Activated naive CD4-positive, alpha-beta T cell treated with anti-CD3 and anti-CD28 coated beads, Interleukin-2, amount 50 U/mL, for 24 hours (primary cell): ENCODE results near the gene SLC27A1.
"Not testable (repeated sequence)": the region's sequence is repeated elsewhere in the genome, so short reads cannot be mapped to it uniquely, and the experiment has no call there.

Experiments
- H3K27ac Mint-ChIP-seq: one replicate; pipeline ENCODE4 v1.8.0; 2021; ENCODE audit warnings: mild to moderate bottlenecking, mixed read lengths
- H3K27me3 Mint-ChIP-seq: one replicate; pipeline ENCODE4 v1.8.0; 2021; ENCODE audit warnings: mixed read lengths
- H3K36me3 Mint-ChIP-seq: one replicate; pipeline ENCODE4 v1.8.0; 2021; ENCODE audit warnings: mixed read lengths
- H3K4me1 Mint-ChIP-seq: one replicate; pipeline ENCODE4 v1.8.0; 2021; ENCODE audit warnings: mixed read lengths
- H3K4me3 Mint-ChIP-seq: one replicate; pipeline ENCODE4 v1.8.0; 2021; ENCODE audit warnings: mild to moderate bottlenecking, mixed read lengths
- H3K9me3 Mint-ChIP-seq: one replicate; pipeline ENCODE4 v1.8.0; 2021; ENCODE audit warnings: mixed read lengths

Gene SLC27A1

GRCh38 chr19:17471410-17472125, 1.2 kb downstream of the SLC27A1 start:
- no peaks in the 10 kb centered on the region for H3K36me3 Mint-ChIP-seq
- H3K27ac Mint-ChIP-seq, result no peak overlapping the region
- peak overlapping the region; percentile 93 for H3K4me3 Mint-ChIP-seq
- H3K9me3 Mint-ChIP-seq, result no peaks in the 10 kb centered on the region
- no peaks in the 10 kb centered on the region for H3K27me3 Mint-ChIP-seq
- peaks cover 26% of the 10 kb centered on the region for H3K4me1 Mint-ChIP-seq

GRCh38 chr19:17473041-17473440, 2.7 kb downstream of the SLC27A1 start:
- no peaks in the 10 kb centered on the region for H3K9me3 Mint-ChIP-seq
- peaks cover 26% of the 10 kb centered on the region for H3K4me1 Mint-ChIP-seq
- no peaks in the 10 kb centered on the region for H3K36me3 Mint-ChIP-seq
- peak overlapping the region; percentile 33 for H3K4me3 Mint-ChIP-seq
- peak overlapping the region; percentile 41 for H3K27ac Mint-ChIP-seq
- no peaks in the 10 kb centered on the region for H3K27me3 Mint-ChIP-seq

GRCh38 chr19:17475011-17475540, 4.8 kb downstream of the SLC27A1 start:
- H3K9me3 Mint-ChIP-seq, H3K27me3 Mint-ChIP-seq, H3K27ac Mint-ChIP-seq, H3K4me3 Mint-ChIP-seq, H3K36me3 Mint-ChIP-seq: not testable (repeated sequence)
- H3K4me1 Mint-ChIP-seq, result peaks cover 11% of the 10 kb centered on the region

GRCh38 chr19:17475541-17476115, 5.3 kb downstream of the SLC27A1 start:
- Mint-ChIP-seq H3K27ac (no peak overlapping the region), H3K9me3 (no peaks in the 10 kb centered on the region), H3K36me3 (no peaks in the 10 kb centered on the region)

GRCh38 chr19:17479325-17479791, 9.0 kb downstream of the SLC27A1 start:
- Mint-ChIP-seq H3K4me1 (no peaks in the 10 kb centered on the region), H3K36me3 (no peaks in the 10 kb centered on the region), H3K9me3 (no peaks in the 10 kb centered on the region), H3K27me3 (no peaks in the 10 kb centered on the region), H3K4me3 (no peak overlapping the region), H3K27ac (no peak overlapping the region)

More at GRCh38 chr19:17475541-17476115, 5.3 kb downstream of the SLC27A1 start:
- Mint-ChIP-seq H3K4me1 (peaks cover 10% of the 10 kb centered on the region), H3K4me3 (no peak overlapping the region), H3K27me3 (no peaks in the 10 kb centered on the region)

GRCh38 chr19:17481986-17482385, 11.7 kb downstream of the SLC27A1 start:
- Mint-ChIP-seq H3K36me3 (no peaks in the 10 kb centered on the region), H3K4me3 (no peak overlapping the region), H3K9me3 (no peaks in the 10 kb centered on the region), H3K4me1 (no peaks in the 10 kb centered on the region), H3K27ac (no peak overlapping the region), H3K27me3 (no peaks in the 10 kb centered on the region)

GRCh38 chr19:17482877-17483604, 12.7 kb downstream of the SLC27A1 start:
- no peaks in the 10 kb centered on the region for H3K27me3 Mint-ChIP-seq
- H3K27ac Mint-ChIP-seq, result no peak overlapping the region
- no peaks in the 10 kb centered on the region for H3K9me3 Mint-ChIP-seq
- H3K4me1 Mint-ChIP-seq, result peaks cover 6% of the 10 kb centered on the region
- H3K36me3 Mint-ChIP-seq, result no peaks in the 10 kb centered on the region
- no peak overlapping the region for H3K4me3 Mint-ChIP-seq

- H3K4me3 Mint-ChIP-seq, result no peak overlapping the region
- no peak overlapping the region for H3K27ac Mint-ChIP-seq
- no peaks in the 10 kb centered on the region for H3K9me3 Mint-ChIP-seq
- peaks cover 12% of the 10 kb centered on the region for H3K4me1 Mint-ChIP-seq
- no peaks in the 10 kb centered on the region for H3K36me3 Mint-ChIP-seq
- no peaks in the 10 kb centered on the region for H3K27me3 Mint-ChIP-seq
These were observed 13.3 kb downstream of the SLC27A1 start for GRCh38 chr19:17483605-17484002.

GRCh38 chr19:17484520-17485185, 14.3 kb downstream of the SLC27A1 start:
- no peaks in the 10 kb centered on the region for H3K36me3 Mint-ChIP-seq
- H3K4me1 Mint-ChIP-seq, result peaks cover 22% of the 10 kb centered on the region
- H3K27me3 Mint-ChIP-seq, result no peaks in the 10 kb centered on the region
- H3K9me3 Mint-ChIP-seq, result no peaks in the 10 kb centered on the region
- H3K27ac Mint-ChIP-seq, result no peak overlapping the region
- H3K4me3 Mint-ChIP-seq, result no peak overlapping the region

- peaks cover 40% of the 10 kb centered on the region for H3K4me1 Mint-ChIP-seq
These were observed 16.4 kb downstream of the SLC27A1 start for GRCh38 chr19:17486545-17487240.

GRCh38 chr19:17487284-17488121, 17.2 kb downstream of the SLC27A1 start:
- Mint-ChIP-seq H3K4me3 (no peak overlapping the region), H3K4me1 (peaks cover 40% of the 10 kb centered on the region), H3K27ac (no peak overlapping the region), H3K36me3 (no peaks in the 10 kb centered on the region), H3K9me3 (no peaks in the 10 kb centered on the region), H3K27me3 (no peaks in the 10 kb centered on the region)

More at GRCh38 chr19:17486545-17487240, 16.4 kb downstream of the SLC27A1 start:
- Mint-ChIP-seq H3K36me3 (no peaks in the 10 kb centered on the region), H3K27ac (no peak overlapping the region), H3K27me3 (no peaks in the 10 kb centered on the region), H3K9me3 (no peaks in the 10 kb centered on the region), H3K4me3 (no peak overlapping the region)

- no peaks in the 10 kb centered on the region for H3K27me3 Mint-ChIP-seq
- H3K4me3 Mint-ChIP-seq, result peak overlapping the region; percentile 55
- peak overlapping the region; percentile 85 for H3K27ac Mint-ChIP-seq
- peaks cover 40% of the 10 kb centered on the region for H3K4me1 Mint-ChIP-seq
- H3K36me3 Mint-ChIP-seq, result no peaks in the 10 kb centered on the region
- no peaks in the 10 kb centered on the region for H3K9me3 Mint-ChIP-seq
These were observed 18.5 kb downstream of the SLC27A1 start for GRCh38 chr19:17488593-17489391.

- Mint-ChIP-seq H3K4me1 (peaks cover 40% of the 10 kb centered on the region), H3K4me3 (no peak overlapping the region), H3K9me3 (no peaks in the 10 kb centered on the region), H3K36me3 (no peaks in the 10 kb centered on the region), H3K27ac (peak overlapping the region; percentile 14), H3K27me3 (no peaks in the 10 kb centered on the region)
These were observed 19.2 kb downstream of the SLC27A1 start for GRCh38 chr19:17489392-17490030.
